Large intestine (tissue), 3 donors: Measurements from ENCODE around the gene C14orf93. TPM values are rescaled to one million over a fixed set of nuclear protein-coding genes. Genes with fewer than 3 reads are reported as not detected.
"Not testable (repeated sequence)": the region's sequence is repeated elsewhere in the genome, so short reads cannot be mapped to it uniquely, and the experiment has no call there.

Source experiments
- DNase-seq, 2 donors: peaks; one replicate each; pipeline versions ENCODE4 v3.0.0 to v3.0.0-alpha.2; 2013
- H3K27ac ChIP-seq: one replicate; pipeline ENCODE4 v1.5.1; 2013; ENCODE audit warnings: low read length
- H3K27me3 ChIP-seq: 2 replicates; pipeline ENCODE4 v1.6.1; 2013; ENCODE audit warnings: low read length; ENCODE audit not compliant: control insufficient read depth, insufficient read depth
- H3K36me3 ChIP-seq: 2 replicates; pipeline ENCODE4 v1.6.1; 2013; ENCODE audit warnings: low read length; ENCODE audit not compliant: control insufficient read depth, insufficient read depth
- H3K4me1 ChIP-seq: one replicate; pipeline ENCODE4 v1.6.1; 2013; ENCODE audit warnings: low read length; ENCODE audit not compliant: control insufficient read depth, insufficient read depth
- H3K4me3 ChIP-seq: one replicate; pipeline ENCODE4 v1.5.1; 2013; ENCODE audit warnings: low read length
- H3K9me3 ChIP-seq: one replicate; pipeline ENCODE4 v1.6.1; 2013; ENCODE audit warnings: mild to moderate bottlenecking, low read depth, low read length, moderate library complexity; ENCODE audit not compliant: control insufficient read depth
- WGBS: methylation state at CpG from one replicate; pipeline ENCODE4 v1.1.5; 2013; ENCODE audit warnings: low lambda C conversion rate; ENCODE audit not compliant: insufficient coverage; 5-methylcytosine and 5-hydroxymethylcytosine counted together
- polyA plus RNA-seq: library from polyadenylated mRNA; unstranded; fragments of 120-200 nt; gene quantifications from one replicate; pipeline ENCODE4 v1.2.1, GENCODE V29; 2013

Gene C14orf93
- polyA plus RNA-seq, 1 donor, result 15.1 TPM

DNA sequence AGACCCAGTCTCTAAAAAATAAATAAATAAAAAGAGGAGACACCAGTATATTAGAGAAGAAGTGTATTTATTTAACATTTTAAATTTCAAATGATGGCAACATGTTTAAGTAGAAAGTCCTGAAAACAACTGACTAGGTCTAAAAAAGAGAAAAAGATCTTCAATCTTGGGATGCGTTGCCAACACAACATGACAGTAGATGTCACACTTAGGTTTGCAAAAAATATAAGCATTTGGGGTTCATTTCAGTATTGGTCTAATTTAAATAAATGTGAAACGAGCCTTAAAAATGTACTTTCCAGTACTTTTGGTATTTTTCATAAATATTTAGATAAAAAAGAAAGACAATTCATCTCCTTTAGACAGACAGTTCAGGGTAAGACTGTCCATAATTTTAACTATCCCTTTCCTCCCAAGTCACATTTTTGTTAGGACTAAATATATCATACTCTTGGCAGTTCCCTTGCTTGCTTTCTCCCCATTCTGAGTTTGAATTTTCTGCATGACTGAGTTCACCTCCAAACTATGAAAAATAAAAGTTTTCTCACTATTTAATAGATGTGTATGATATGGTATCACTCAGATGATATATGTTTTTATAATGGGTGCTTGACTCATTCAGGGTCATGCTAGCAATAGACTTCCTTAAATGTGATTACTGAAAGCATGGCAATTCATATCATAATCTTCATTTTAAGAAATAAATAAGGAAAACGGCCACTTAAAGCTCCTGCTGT, 4.3 kb downstream of the C14orf93 start:
- DNase-seq, result no peak
- Histone ChIP-seq H3K4me1 (peaks cover 8% of the 10 kb centered on the region), H3K27me3 (no peaks in the 10 kb centered on the region), H3K9me3 (no peaks in the 10 kb centered on the region), H3K4me3 (peak overlapping the region; percentile 66), H3K27ac (peak overlapping the region; percentile 88), H3K36me3 (no peaks in the 10 kb centered on the region)
- 0% methylated on average over 1 of the region's 3 CpGs for WGBS

DNA sequence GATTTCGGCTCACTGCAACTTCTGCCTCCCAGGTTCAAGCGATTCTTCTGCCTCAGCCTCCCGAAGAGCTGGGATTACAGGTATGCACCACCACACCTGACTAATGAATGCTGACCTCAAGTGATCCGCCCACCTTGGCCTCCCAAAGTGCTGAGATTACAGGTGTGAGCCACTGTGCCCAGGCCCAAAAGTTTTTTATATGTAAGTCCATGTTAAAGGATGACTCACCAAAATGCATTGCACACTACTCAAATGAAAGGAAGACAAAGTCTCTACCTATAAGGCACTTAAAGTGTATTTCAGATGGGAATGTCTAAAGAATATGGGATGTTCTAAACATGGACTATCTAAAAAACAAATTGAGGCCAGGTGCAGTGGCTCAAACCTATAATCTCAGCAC, 5.7 kb downstream of the C14orf93 start:
- H3K9me3 ChIP-seq, H3K4me3 ChIP-seq, DNase-seq, H3K27ac ChIP-seq, H3K36me3 ChIP-seq, H3K4me1 ChIP-seq, H3K27me3 ChIP-seq: not testable (repeated sequence)
- no CpG with 5 or more reads among the region's 4 CpGs for WGBS

DNA sequence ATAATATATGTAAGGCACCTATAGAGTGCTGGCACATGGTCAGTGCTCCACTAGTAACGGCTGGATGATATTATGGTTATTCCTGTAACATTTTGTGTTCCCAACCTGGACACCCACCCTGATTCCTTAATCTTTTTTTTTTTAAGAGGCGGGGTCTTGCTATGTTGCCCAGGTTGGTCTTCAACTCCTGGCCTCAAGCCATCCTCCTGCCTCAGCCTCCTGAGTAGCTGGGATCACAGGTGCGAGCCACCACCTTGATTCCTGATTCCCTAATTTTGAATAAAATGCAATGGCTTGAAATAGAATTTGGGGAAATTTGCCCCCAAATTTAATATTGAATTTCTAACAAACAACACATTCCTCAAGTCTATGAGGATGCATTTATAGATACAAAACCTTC, 7.4 kb downstream of the C14orf93 start:
- Histone ChIP-seq H3K9me3 (no peaks in the 10 kb centered on the region), H3K27ac (no peak overlapping the region), H3K4me3 (no peak overlapping the region), H3K4me1 (peaks cover 4% of the 10 kb centered on the region), H3K27me3 (no peaks in the 10 kb centered on the region), H3K36me3 (peaks cover 7% of the 10 kb centered on the region)
- DNase-seq, result no peak
- WGBS, result no CpG with 5 or more reads among the region's 3 CpGs

- WGBS, result no CpG with 5 or more reads among the region's 2 CpGs
These were observed 9.1 kb downstream of the C14orf93 start for GRCh38 chr14:23000860-23001259.

DNA sequence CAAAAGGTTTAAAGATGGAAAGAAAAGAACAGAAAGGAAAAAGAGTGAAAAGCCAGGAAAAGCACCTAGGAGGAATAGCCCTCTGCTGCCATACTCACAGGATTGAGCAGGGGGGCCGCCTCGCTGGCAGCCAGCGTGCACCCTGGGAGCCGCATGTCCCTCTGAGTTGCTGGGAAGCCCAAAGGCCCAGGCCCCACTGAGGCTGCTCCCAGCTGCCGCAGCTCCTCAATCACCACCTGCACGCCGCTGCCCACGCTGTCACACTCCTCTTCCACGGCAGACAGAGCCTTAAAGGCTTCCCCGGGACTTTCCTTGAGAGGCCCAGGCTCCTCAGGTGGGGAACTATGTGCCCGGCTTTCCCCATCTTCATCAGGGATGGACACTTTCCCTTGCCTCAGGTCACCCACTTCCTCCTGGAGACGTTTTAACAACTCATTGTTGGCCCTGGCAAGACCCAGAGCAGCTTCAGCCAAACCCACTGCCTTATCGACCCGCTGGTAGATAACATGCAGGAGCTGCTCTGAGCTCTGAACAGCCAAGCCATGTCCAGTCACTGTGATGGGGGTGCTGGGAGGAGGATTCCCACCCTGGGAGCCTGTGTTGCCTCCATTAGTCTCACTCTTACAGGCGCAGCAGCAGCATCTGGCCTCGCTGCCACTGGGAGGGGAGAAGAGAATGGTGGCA, 11.5 kb downstream of the C14orf93 start:
- Histone ChIP-seq H3K27me3 (no peaks in the 10 kb centered on the region), H3K27ac (no peak overlapping the region), H3K4me3 (no peak overlapping the region), H3K9me3 (no peaks in the 10 kb centered on the region), H3K4me1 (no peaks in the 10 kb centered on the region), H3K36me3 (peaks cover 9% of the 10 kb centered on the region)
- WGBS, result no CpG with 5 or more reads among the region's 16 CpGs
- no peak for DNase-seq

More at GRCh38 chr14:23000860-23001259, 9.1 kb downstream of the C14orf93 start:
- Histone ChIP-seq H3K36me3 (peaks cover 7% of the 10 kb centered on the region), H3K4me3 (no peak overlapping the region), H3K27ac (no peak overlapping the region), H3K27me3 (no peaks in the 10 kb centered on the region), H3K9me3 (no peaks in the 10 kb centered on the region), H3K4me1 (no peaks in the 10 kb centered on the region)
- no peak for DNase-seq

DNA sequence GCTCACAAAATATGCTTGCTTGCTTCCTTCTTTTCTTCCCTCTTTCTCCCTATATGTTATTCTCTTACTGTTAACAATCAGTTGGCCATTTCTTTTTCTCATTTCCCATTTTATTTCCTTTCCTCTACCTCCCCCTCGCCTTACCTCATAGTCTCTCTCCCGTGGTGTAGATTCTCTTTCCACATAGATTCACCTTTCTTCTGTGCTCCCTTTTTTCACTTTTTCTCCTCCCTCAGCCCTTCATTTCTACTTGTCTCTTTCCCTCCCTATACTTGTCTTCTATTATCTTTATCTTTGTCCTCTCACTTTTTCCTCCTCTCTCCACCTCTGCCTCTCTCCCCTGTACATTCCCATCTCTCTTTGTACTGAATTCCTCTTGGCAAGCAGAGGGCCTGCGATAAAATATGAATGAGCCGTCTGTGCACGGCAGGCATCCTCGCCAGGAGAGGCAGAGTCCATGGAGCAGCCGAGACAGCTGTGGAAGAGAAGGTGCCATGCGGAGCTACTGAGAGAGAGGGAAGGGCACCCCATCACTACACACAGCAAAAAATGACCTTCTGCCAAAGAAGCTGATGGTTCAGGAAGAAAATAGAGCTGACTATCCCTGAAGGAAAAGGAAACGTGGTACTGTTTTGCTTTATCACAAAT, 12.1 kb downstream of the C14orf93 start:
- Histone ChIP-seq H3K4me1 (no peaks in the 10 kb centered on the region), H3K27me3 (no peaks in the 10 kb centered on the region), H3K36me3 (peaks cover 9% of the 10 kb centered on the region), H3K4me3 (no peak overlapping the region), H3K9me3 (no peaks in the 10 kb centered on the region), H3K27ac (no peak overlapping the region)
- WGBS, result 92% methylated on average over 2 of the region's 9 CpGs
- DNase-seq, result no peak

DNA sequence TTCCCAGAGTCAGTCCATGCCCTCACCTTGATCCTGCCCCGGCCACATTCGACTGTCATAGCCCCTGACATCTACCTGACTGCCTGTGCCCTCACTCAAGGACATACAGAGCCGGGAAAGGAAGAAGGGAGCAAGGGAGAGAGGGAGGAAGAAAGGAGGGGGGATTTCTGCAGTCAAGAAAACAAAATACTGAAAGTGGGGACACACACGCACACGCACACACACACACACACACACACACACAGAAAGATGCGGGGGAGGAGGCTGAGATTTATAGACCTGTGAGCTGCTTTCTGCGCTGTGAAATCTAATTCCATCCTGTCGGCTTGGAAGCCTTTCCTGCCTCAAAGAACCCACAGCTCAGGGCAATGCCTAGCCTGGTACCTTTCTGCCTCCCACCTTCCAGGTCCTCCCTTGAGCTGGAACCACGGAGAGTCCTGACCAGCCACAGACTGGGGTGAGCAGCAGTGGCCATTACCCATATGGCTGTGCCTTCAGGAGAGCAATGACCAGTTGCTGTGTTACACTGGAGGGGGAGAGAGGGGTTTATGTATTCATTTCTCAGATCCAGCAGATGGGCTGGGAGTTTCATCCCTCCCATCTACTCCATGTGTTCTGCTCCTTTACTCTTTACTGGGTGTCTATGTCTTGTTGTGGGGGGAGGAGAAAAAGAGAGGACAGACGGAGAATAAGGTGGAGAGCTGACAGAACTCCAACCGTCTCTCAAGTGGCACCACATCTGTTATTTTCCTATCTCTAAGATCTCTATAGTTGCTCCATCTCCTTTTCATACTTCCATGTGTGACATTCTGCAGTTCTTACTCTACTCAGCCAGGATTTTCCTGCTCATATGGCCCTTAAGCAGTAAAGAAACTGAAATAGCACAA, 12.9 kb downstream of the C14orf93 start:
- H3K27me3 ChIP-seq, result no peaks in the 10 kb centered on the region
- no peaks in the 10 kb centered on the region for H3K4me1 ChIP-seq
- H3K27ac ChIP-seq, result no peak overlapping the region
- DNase-seq, result no peak
- WGBS, result 86% methylated on average over 1 of the region's 11 CpGs
- no peaks in the 10 kb centered on the region for H3K9me3 ChIP-seq
- H3K36me3 ChIP-seq, result peaks cover 9% of the 10 kb centered on the region
- no peak overlapping the region for H3K4me3 ChIP-seq

DNA sequence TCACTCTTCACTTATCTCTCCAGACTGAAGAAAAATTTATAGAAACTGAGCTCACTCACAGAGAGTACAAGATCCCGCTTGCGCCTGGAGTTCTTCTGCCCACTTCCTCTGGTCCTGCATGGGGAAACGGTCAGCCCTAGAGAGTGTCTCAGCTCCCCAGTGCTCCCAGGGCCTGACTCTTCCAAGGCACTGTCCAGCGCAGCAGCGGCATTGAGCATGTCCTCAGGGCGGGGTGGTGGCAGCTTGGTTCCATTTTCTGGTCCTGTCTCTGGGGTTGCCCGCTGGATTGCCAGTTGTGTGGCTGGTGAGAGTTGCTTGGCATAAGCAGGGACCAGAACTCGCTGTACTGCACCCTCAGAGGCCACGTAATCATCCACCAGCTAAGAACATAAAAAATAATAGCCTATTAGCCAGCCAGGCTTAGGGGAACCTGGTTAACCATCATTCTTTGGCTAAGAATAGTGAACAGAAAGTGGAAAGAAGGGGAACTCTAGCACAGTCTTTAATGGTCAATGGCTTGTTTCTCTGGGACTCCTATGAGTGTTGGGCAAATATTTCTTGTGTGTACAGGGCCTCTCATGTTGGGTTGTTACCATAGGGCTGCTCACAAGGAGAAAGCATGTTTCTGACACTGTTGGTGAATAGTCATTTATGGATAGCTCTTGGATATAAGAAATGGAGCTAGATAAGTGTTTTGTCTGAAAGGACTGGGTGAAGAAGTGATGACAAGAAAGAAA, 13.9 kb downstream of the C14orf93 start:
- no CpG with 5 or more reads among the region's 9 CpGs for WGBS
- no peak overlapping the region for H3K27ac ChIP-seq

DNA sequence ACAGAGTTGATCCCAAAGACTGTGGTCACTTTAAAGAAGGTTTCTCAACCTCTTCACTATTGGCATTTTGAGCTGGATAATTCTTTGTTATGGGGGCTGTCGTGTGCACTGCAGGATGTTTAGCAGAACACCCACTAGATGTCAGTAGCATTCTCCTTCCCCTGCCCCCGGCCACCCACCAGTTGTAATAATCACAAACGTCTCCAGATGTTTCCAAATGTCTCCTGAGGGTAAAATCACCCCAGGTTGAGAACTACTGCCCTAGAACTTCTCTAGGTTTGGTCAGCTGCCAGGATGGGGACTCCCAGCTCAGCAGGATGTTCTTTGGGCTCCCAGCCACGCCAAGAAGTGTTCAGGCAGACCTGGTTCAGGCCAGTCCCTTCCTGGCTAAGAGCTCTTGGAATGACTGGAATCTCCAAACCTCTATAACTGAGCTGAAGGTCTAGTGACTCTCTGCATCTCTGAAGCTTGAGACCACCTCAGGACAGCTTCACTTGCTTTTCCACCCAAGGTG, 15.1 kb downstream of the C14orf93 start:
- H3K27me3 ChIP-seq, result no peaks in the 10 kb centered on the region
- H3K4me3 ChIP-seq, result no peak overlapping the region
- peak in 1 of 2 donors; percentile 33 for DNase-seq
- H3K9me3 ChIP-seq, result no peaks in the 10 kb centered on the region
- H3K36me3 ChIP-seq, result peaks cover 12% of the 10 kb centered on the region
- H3K4me1 ChIP-seq, result no peaks in the 10 kb centered on the region
- WGBS, result no CpG with 5 or more reads among the region's 4 CpGs
- H3K27ac ChIP-seq, result no peak overlapping the region

More for the DNA sequence above, 13.9 kb downstream of the C14orf93 start:
- peaks cover 9% of the 10 kb centered on the region for H3K36me3 ChIP-seq
- H3K9me3 ChIP-seq, result no peaks in the 10 kb centered on the region
- no peaks in the 10 kb centered on the region for H3K4me1 ChIP-seq
- H3K27me3 ChIP-seq, result no peaks in the 10 kb centered on the region
- DNase-seq, result no peak
- no peak overlapping the region for H3K4me3 ChIP-seq
